HL-60 (cell line): ENCODE measurements around the gene FLOT2.

Experiments used
- CTCF ChIP-seq: IDR thresholded peaks from one replicate; pipeline ENCODE4 v1.5.1; 2011; ENCODE audit warnings: low read length, control low read depth, inconsistent platforms; ENCODE audit not compliant: insufficient read depth
- POLR2AphosphoS5 ChIP-seq: IDR thresholded peaks from 2 replicates; pipeline ENCODE4 v1.6.1; 2012; ENCODE audit warnings: low read depth

- TF ChIP-seq CTCF (no peak), POLR2AphosphoS5 (0 out of 2 replicates have a peak, but pooled peaks have one; percentile 6)
These were observed 7.3 kb upstream of the FLOT2 start for GRCh38 chr17:28904800-28905199.
